ENCODE data around the gene LTB4R2.
A peak's percentile ranks its signal among the peaks of the same experiment; 100 is the strongest.

DNA sequence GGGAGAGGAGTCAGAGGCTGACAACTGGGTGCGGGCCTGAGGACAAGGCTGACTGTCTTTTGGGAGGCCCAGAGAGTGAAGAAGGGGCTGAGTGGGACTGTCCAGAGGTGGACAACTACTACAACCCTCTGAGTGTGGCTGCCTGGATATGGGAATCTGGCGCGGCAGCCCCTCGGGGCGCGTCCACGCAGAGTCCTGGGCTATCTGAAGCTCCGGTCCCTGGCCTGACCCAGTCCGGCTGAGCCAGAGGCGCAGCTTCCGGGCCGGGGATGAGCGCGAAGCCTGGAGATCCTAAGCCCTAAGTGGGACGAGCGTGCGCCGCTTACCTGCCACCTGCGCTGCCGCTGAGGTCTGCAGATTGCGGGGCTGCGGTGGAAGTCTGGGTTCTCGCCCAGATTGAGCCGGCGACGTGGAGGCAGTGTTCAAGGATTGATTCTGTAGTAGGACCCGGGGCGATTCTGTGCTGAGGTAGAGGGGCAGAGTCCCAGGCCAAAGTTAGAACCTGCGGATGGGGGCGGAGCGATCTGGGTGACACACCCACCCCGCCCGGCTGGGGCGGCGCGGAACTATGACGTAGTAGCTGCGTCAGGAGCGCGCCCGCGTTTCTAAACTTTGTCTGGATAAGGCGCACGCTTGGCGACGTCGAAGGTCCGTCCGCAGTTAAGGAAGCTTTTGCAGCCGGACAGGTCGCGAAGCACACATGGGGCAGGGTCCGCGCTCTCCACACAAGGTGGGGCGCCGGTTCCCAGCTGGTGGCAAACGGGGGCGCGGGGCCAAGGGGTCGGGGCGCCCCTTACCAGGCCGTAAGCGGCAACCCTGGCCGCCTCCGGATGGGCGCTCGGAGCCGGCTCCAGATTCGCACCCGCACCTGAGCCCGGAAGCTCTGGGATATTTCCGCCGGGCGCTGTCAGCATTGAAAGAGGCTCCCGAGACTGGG lies 10.4 kb upstream of the LTB4R2 start, which contains the start of the genes DHRS1 and NOP9:
- TF ChIP-seq POLR2A (IDR thresholded peaks at IDR 0.05; ENCODE audit: low read depth, low read length) (peak; percentile 61), TAF1 (IDR thresholded peaks at IDR 0.05; ENCODE audit: low read depth, low read length) (no peak; the same call in 1 of the 2 replicates)

Data from GM12891 (cell line).